NT2/D1 (cell line): ENCODE data around the gene MEF2B.

Experiments
- SUZ12 ChIP-seq: IDR thresholded peaks from 2 replicates; pipeline ENCODE4 v1.6.1; 2011; ENCODE audit not compliant: insufficient read length, insufficient read depth; ENCODE audit errors: extremely low read depth
- YY1 ChIP-seq: IDR thresholded peaks from 2 replicates; pipeline ENCODE4 v1.6.1; 2011; ENCODE audit not compliant: insufficient read length, insufficient read depth
- ZNF274 ChIP-seq: IDR thresholded peaks from 2 replicates; pipeline ENCODE4 v1.6.1; 2011; ENCODE audit warnings: mild to moderate bottlenecking, low read depth, low read length

- TF ChIP-seq ZNF274 (no peak), YY1 (no peak), SUZ12 (no peak)
These were observed 15.1 kb downstream of the MEF2B start for GRCh38 chr19:19154768-19155494.
